SK-N-SH (cell line): ENCODE data around the gene ARHGAP6. TPM values are rescaled to one million over a fixed set of nuclear protein-coding genes. Genes with fewer than 3 reads are reported as not detected.

ENCODE experiments used
- CTCF ChIA-PET: fragments of 300-600, 350-600 bp; formaldehyde crosslinking; extraction: SDS; loops from one replicate; lab custom pipeline; 2021; lab: Yijun Ruan, JAX
- POLR2A ChIA-PET: fragments of 350-600 bp; sonication (Branson Sonifier 250); formaldehyde crosslinking; extraction: SDS; loops from one replicate; lab custom pipeline; 2020; ENCODE audit warnings: antibody characterized with exemption, inconsistent platforms; lab: Yijun Ruan, JAX
- DNase-seq: peaks from one replicate; pipeline ENCODE4 v3.0.0; 2012
- H2AFZ ChIP-seq: fragments of 200-600 bp; sonication (generic); 2 replicates; pipeline ENCODE4 v1.8.1; 2016; ENCODE audit warnings: antibody characterized with exemption, mild to moderate bottlenecking, low read depth
- H3F3A ChIP-seq: fragments of 200-600 bp; sonication (generic); replicated peaks from 2 replicates; pipeline ENCODE3; 2016; ENCODE audit warnings: antibody characterized with exemption, mild to moderate bottlenecking; ENCODE audit not compliant: insufficient read depth
- H3K27ac ChIP-seq, 2 experiments: fragments of 200-500 bp in 1 of 2; fragments of 200-600 bp in 1 of 2; sonication (Bioruptor generic) in 1 of 2; sonication (generic), shearing (Covaris generic) in 1 of 2; 2 replicates each; pipeline versions ENCODE4 v1.5.1 to v1.6.1; 2014 to 2016; ENCODE audit warnings: low read depth in 2 of 2, inconsistent platforms in 1 of 2, low read length in 1 of 2, mild to moderate bottlenecking in 1 of 2, mixed read lengths in 1 of 2
- H3K27me3 ChIP-seq: fragments of 200-600 bp; sonication (generic), shearing (Covaris generic); 2 replicates; pipeline ENCODE4 v1.6.1; 2016; ENCODE audit warnings: mixed run types; ENCODE audit not compliant: insufficient read depth
- H3K36me3 ChIP-seq, 2 experiments: fragments of 200-500 bp in 1 of 2; fragments of 200-600 bp in 1 of 2; sonication (Bioruptor generic) in 1 of 2; sonication (generic) in 1 of 2; replicated peaks in 1 of 2; 2 replicates each; pipeline versions ENCODE3 to v1.5.1; 2014 to 2016; ENCODE audit warnings: low read length in 1 of 2, mild to moderate bottlenecking in 1 of 2; ENCODE audit not compliant: insufficient read depth in 2 of 2, control insufficient read depth in 1 of 2
- H3K4me1 ChIP-seq, 2 experiments: fragments of 200-500 bp in 1 of 2; fragments of 200-600 bp in 1 of 2; sonication (Bioruptor generic) in 1 of 2; sonication (generic), shearing (Covaris generic) in 1 of 2; 2 replicates each; pipeline versions ENCODE4 v1.5.1 to v1.6.1; 2014 to 2016; ENCODE audit warnings: low read depth in 1 of 2, low read length in 1 of 2, mixed run types in 1 of 2; ENCODE audit not compliant: insufficient read depth in 2 of 2, control insufficient read depth in 1 of 2
- H3K4me2 ChIP-seq: fragments of 200-600 bp; sonication (generic), shearing (Covaris generic); 2 replicates; pipeline ENCODE4 v1.6.1; 2017; ENCODE audit warnings: mixed run types
- H3K4me3 ChIP-seq, 2 experiments: fragments of 200-500 bp in 1 of 2; fragments of 200-600 bp in 1 of 2; sonication (Bioruptor generic) in 1 of 2; sonication (generic), shearing (Covaris generic) in 1 of 2; 2 replicates each; pipeline versions ENCODE4 v1.5.1 to v1.8.1; 2014 to 2016; ENCODE audit warnings: low read depth in 2 of 2, inconsistent platforms in 1 of 2, low read length in 1 of 2, mild to moderate bottlenecking in 1 of 2, mixed read lengths in 1 of 2, moderate library complexity in 1 of 2
- H3K79me2 ChIP-seq: fragments of 200-600 bp; sonication (generic); 2 replicates; pipeline ENCODE4 v1.8.1; 2017; ENCODE audit warnings: mild to moderate bottlenecking; ENCODE audit not compliant: insufficient read depth
- H3K9ac ChIP-seq: fragments of 200-600 bp; sonication (generic); 2 replicates; pipeline ENCODE4 v1.6.1; 2017; ENCODE audit warnings: mixed run types
- H3K9me2 ChIP-seq: fragments of 200-600 bp; sonication (generic); 2 replicates; pipeline ENCODE4 v1.6.1; 2017; ENCODE audit warnings: mixed run types
- H3K9me3 ChIP-seq: fragments of 200-600 bp; sonication (generic); 2 replicates; pipeline ENCODE4 v1.6.1; 2017; ENCODE audit warnings: mixed run types, mild to moderate bottlenecking, moderate library complexity
- H4K20me1 ChIP-seq: fragments of 200-600 bp; sonication (generic); 2 replicates; pipeline ENCODE4 v1.6.1; 2017; ENCODE audit warnings: mild to moderate bottlenecking, mixed run types; ENCODE audit not compliant: insufficient read depth
- CTCF ChIP-seq: fragments of 200-600 bp; sonication (generic); IDR thresholded peaks from 2 replicates; pipeline ENCODE4 v1.6.1; 2017; ENCODE audit warnings: antibody characterized with exemption, mild to moderate bottlenecking, moderate library complexity
- FOSL2 ChIP-seq: IDR thresholded peaks from 2 replicates; pipeline ENCODE4 v1.4.0; 2012; ENCODE audit warnings: low read depth, mild to moderate bottlenecking, moderate library complexity, borderline replicate concordance
- IRF3 ChIP-seq: fragments of 150-350 bp; IDR thresholded peaks from 2 replicates; pipeline ENCODE4 v1.6.1; 2016; ENCODE audit warnings: mild to moderate bottlenecking, low read depth, low read length
- MAX ChIP-seq: IDR thresholded peaks from 2 replicates; pipeline ENCODE4 v1.4.0; 2012; ENCODE audit warnings: low read depth
- MEF2A ChIP-seq: IDR thresholded peaks from 2 replicates; pipeline ENCODE4 v1.4.0; 2012; ENCODE audit warnings: low read depth, borderline replicate concordance
- PBX3 ChIP-seq: IDR thresholded peaks from 2 replicates; pipeline ENCODE4; 2012
- POLR2AphosphoS5 ChIP-seq: IDR thresholded peaks from 2 replicates; pipeline ENCODE4 v1.6.1; 2012; ENCODE audit warnings: low read depth, low read length
- RAD21 ChIP-seq: IDR thresholded peaks from 2 replicates; pipeline ENCODE4 v1.6.1; 2012; ENCODE audit warnings: mild to moderate bottlenecking, low read length
- RCOR1 ChIP-seq: fragments of 150-350 bp; IDR thresholded peaks from 2 replicates; pipeline ENCODE4 v1.6.1; 2017; ENCODE audit warnings: antibody characterized with exemption, low read length
- RFX5 ChIP-seq: IDR thresholded peaks from 2 replicates; pipeline ENCODE4 v1.6.1; 2012; ENCODE audit warnings: mild to moderate bottlenecking, improper control_type of control experiment, low read length
- RXRA ChIP-seq: IDR thresholded peaks from 2 replicates; pipeline ENCODE4 v1.4.0; 2012; ENCODE audit warnings: low read depth, mild to moderate bottlenecking, borderline replicate concordance
- SIN3A ChIP-seq: IDR thresholded peaks from 2 replicates; pipeline ENCODE4 v1.6.1; 2012; ENCODE audit warnings: low read depth, mild to moderate bottlenecking, low read length, moderate library complexity, borderline replicate concordance
- TCF12 ChIP-seq: IDR thresholded peaks from 2 replicates; pipeline ENCODE4 v1.4.0; 2012
- USF1 ChIP-seq: IDR thresholded peaks from 2 replicates; pipeline ENCODE4 v1.4.0; 2012; ENCODE audit warnings: low read depth, borderline replicate concordance
- ZBTB33 ChIP-seq: IDR thresholded peaks from 2 replicates; pipeline ENCODE4 v1.4.0; 2012; ENCODE audit warnings: low read depth, borderline replicate concordance
- WGBS: methylation state at CpG from one replicate; pipeline ENCODE4 v1.1.6; 2017; ENCODE audit warnings: low lambda C conversion rate; 5-methylcytosine and 5-hydroxymethylcytosine counted together
- polyA plus RNA-seq, 3 experiments: library from polyadenylated mRNA; depleted of rRNA; stranded (reverse); fragments of >200 nt; gene quantifications; 2 replicates each; pipeline ENCODE4 v1.2.3, GENCODE V29; 2012

The ARHGAP6 gene
- polyA plus RNA-seq, 1 of the 3 experiments (the other 2 are of a cell fraction), result 0.16 TPM

- no peak for TF ChIP-seq MAX
These were observed 6.5 kb upstream of the ARHGAP6 start (continued) for GRCh38 chrX:11672213-11672612.

GRCh38 chrX:11670316-11670715 lies 4.6 kb upstream of the ARHGAP6 start:
- CTCF ChIA-PET, result no interaction called here

More at GRCh38 chrX:11670316-11670715, 4.6 kb upstream of the ARHGAP6 start:
- Histone ChIP-seq H3K79me2 (no peaks in the 10 kb centered on the region), H3K36me3 (no peaks in the 10 kb centered on the region), H3K27ac (no peak overlapping the region), H3K4me2 (no peak overlapping the region), H3K9me2 (no peaks in the 10 kb centered on the region), H2AFZ (no peak overlapping the region), H3K4me1 (no peaks in the 10 kb centered on the region; a peak in 1 of 4 replicates), H3K4me3 (no peak overlapping the region)
- DNase-seq, result no peak
- TF ChIP-seq FOSL2 (no peak), IRF3 (no peak), POLR2AphosphoS5 (no peak), MEF2A (no peak), USF1 (no peak), RAD21 (no peak), TCF12 (no peak), RCOR1 (no peak), SIN3A (no peak), CTCF (no peak), MAX (no peak), PBX3 (no peak), RFX5 (no peak), RXRA (no peak), ZBTB33 (no peak)
- TF ChIP-seq, all 33 proteins: peak for 0
- POLR2A ChIA-PET, result no interaction called here
- Histone ChIP-seq H4K20me1 (no peaks in the 10 kb centered on the region), H3K9ac (no peak overlapping the region), H3F3A (no peaks in the 10 kb centered on the region), H3K27me3 (peaks cover 23% of the 10 kb centered on the region; the same call in 1 of the 2 replicates), H3K9me3 (no peaks in the 10 kb centered on the region)
- WGBS, result 6% methylated on average over 1 of the region's 1 CpG
